Astrocyte of the cerebellum (primary cell): ENCODE results near the gene ROCK1.

ENCODE experiments used
- DNase-seq: peaks from one replicate; pipeline ENCODE4 v3.0.0-alpha.2; 2011; ENCODE audit warnings: low read depth
- H3K4me3 ChIP-seq: 2 replicates; pipeline ENCODE4 v1.5.1; 2011; ENCODE audit warnings: mild to moderate bottlenecking, low read depth, low read length, moderate library complexity
- in situ Hi-C: cut with HindIII; loops from 2 replicates; pipeline ENCODE4 v1.10.0; 2017; ENCODE audit warnings: low sequenced_read_pairs
- TF ChIP-seq, protein P1 (sequence below): IDR thresholded peaks from 2 replicates; pipeline ENCODE4 v1.5.1; 2012; ENCODE audit warnings: low read length, low read depth, moderate library complexity, mild to moderate bottlenecking; ENCODE audit errors: missing control alignments

The ROCK1 gene

DNA sequence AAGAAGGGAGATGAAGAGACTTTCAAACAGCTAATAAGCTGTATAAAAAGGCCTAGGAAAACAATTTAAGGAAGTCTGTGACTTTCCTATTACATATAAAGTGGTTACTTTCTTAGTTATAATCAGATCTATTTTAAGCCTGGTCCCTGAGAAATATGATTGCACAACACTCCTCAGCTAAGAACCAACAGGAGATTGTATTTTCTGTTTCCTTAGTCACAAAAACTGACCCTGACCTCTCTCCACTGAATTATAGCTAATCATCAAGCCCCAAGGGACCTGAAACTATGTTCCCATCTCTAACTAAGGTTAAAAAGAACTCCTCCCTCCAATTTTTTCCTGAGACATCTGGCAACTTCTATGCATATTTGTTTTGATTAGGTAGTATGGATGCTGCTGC lies 106.9 kb downstream of the ROCK1 start:
- TF ChIP-seq, protein P1, sequence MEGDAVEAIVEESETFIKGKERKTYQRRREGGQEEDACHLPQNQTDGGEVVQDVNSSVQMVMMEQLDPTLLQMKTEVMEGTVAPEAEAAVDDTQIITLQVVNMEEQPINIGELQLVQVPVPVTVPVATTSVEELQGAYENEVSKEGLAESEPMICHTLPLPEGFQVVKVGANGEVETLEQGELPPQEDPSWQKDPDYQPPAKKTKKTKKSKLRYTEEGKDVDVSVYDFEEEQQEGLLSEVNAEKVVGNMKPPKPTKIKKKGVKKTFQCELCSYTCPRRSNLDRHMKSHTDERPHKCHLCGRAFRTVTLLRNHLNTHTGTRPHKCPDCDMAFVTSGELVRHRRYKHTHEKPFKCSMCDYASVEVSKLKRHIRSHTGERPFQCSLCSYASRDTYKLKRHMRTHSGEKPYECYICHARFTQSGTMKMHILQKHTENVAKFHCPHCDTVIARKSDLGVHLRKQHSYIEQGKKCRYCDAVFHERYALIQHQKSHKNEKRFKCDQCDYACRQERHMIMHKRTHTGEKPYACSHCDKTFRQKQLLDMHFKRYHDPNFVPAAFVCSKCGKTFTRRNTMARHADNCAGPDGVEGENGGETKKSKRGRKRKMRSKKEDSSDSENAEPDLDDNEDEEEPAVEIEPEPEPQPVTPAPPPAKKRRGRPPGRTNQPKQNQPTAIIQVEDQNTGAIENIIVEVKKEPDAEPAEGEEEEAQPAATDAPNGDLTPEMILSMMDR = no peak
- in situ Hi-C loops = no loop called here
- DNase-seq = peak; percentile 58
- H3K4me3 ChIP-seq = no peak overlapping the region

DNA sequence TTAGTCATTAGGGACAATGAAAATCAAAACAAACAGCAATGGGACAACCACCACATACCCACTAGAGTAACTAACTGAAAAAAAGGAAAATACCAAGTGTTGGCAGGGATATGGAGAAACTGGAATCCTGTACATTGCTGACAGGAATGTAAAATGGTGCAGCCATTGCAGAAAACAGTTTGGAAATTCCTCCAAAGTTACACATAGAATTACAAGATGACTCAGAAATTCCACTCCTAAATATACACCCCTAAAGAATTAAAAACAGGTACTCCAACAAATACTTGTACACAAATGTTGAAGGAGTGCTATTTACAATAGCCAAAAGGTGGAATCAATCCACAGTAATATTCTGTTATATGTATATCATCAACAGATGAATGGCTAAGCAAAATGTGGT lies 110.9 kb downstream of the ROCK1 start:
- no peak for DNase-seq
- in situ Hi-C loops = no loop called here
- TF ChIP-seq, protein P1 = no peak
- no peak overlapping the region for H3K4me3 ChIP-seq

DNA sequence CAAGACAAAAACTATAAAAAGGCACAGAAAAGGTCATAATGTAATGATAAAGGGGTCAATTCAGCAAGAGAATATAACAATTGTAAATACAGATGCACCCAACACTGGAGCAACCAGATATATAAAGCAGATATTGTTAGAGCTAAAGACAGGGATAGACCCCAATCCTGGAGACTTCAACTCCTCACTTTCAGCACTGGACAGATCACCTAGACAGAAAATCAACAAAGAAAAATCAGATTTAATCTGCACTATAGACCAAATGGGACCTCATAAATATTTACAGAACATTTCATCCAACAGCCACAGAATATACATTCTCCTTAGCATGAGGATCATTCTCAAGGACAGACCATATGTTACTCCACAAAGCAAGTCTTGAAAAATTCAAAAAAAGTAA lies 114.2 kb downstream of the ROCK1 start:
- no peak overlapping the region for H3K4me3 ChIP-seq
- in situ Hi-C loops = no loop called here
- TF ChIP-seq, protein P1 = no peak
- no peak for DNase-seq

DNA sequence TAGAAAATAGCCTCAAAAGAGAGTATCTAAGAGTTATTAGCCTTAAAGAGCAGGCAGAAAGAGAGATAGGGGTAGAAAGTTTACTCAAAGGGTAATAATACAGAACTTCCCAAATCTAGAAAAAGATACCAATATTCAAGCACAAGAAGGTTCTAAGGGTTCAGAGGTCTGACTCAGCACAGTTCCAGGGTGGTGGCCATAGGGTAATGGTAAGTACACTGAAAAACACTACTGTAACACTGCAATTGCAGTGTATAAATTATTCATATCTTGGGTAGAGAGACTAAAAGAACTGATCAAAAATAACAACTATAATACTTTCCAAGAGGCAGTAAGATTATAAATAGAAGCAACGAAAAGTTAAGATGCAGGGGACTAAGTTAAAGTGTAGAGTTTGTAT lies 115.2 kb downstream of the ROCK1 start:
- no peak for DNase-seq
- in situ Hi-C loops = no loop called here
- H3K4me3 ChIP-seq = no peak overlapping the region
- TF ChIP-seq, protein P1 = no peak

DNA sequence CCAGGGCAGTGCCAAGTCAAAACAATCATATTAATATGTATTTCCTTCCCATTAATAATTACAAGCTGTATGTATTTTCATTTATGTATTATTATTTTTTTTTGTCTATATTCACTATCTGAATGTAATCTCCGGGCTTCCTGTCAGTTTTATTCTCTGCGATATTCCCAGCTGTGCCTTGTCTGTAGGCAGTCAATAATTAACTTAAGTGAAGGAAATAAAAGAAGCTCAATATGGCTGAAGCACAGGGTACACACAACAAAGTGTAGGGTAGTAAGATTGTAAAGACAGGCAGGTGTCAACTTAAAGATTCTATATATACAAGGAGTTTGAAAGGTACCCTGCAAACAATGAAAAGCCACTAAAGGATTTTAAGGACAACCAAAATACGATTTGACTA lies 122.9 kb downstream of the ROCK1 start:
- in situ Hi-C loops = no loop called here
- DNase-seq = no peak

DNA sequence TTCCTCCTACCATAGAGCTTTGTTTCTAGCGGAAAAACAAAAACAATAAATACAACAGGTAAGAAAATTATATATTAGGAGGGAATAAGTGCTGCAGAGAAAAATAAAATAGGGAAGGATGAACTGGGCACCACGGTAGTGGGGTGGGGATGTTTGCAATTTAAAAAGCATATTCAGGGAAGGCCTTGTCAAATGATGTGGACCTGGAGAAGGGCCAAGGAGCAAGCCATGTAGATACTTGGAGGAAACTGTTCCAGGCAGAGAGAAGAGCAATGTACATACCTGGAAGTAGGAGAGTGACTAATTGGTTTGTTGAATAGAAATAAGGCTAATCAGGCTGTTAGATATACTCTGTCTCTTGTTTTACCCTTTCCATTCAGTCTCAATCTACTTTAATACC lies 136.5 kb downstream of the ROCK1 start:
- no peak for DNase-seq
- in situ Hi-C loops = no loop called here
- no peak overlapping the region for H3K4me3 ChIP-seq
- TF ChIP-seq, protein P1 = no peak

More for the DNA sequence above, 122.9 kb downstream of the ROCK1 start:
- no peak overlapping the region for H3K4me3 ChIP-seq
- TF ChIP-seq, protein P1 = no peak

DNA sequence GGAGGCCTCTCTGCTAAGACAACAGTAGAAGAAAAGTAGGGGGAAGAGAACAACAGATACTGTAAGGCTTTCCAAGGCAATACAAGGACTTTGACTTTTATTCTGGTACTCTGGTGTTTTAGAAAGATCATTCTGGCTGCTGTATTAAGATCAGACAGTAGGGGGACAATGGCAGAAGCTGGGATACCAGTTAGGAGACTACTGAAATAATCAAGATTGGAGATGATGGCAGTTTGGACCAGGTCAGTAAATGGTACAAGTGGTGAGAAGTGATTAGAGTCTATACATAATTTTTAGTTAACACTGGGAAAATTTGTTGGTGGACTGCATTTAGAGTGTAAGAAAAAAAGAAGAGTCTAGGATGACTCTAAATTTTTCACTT lies 139.7 kb downstream of the ROCK1 start:
- in situ Hi-C loops = no loop called here
- TF ChIP-seq, protein P1 = peak; percentile 62
- no peak overlapping the region for H3K4me3 ChIP-seq
- peak; percentile 12 for DNase-seq
